GM19025 (cell line): ENCODE results near the gene NPR3.

Experiments used
- ATAC-seq: cut with Tn5 transposase; IDR thresholded peaks from one replicate; pipeline ENCODE4 v1.9.1; 2021; ENCODE audit warnings: mild to moderate bottlenecking, low read depth, moderate library complexity; ENCODE audit not compliant: unreplicated experiment

Gene NPR3

GRCh38 chr5:32711681-32712480, 760 bp downstream of the NPR3 start:
- no peak for ATAC-seq

- no peak for ATAC-seq
Measured at GRCh38 chr5:32712481-32713360, 1.6 kb downstream of the NPR3 start.

- ATAC-seq: no peak
Measured at GRCh38 chr5:32713361-32713769, 2.2 kb downstream of the NPR3 start.

GRCh38 chr5:32713770-32714381, 2.8 kb downstream of the NPR3 start:
- no peak for ATAC-seq

- ATAC-seq: no peak
Measured at GRCh38 chr5:32714836-32715235, 3.7 kb downstream of the NPR3 start.

GRCh38 chr5:32720300-32720699, 9.2 kb downstream of the NPR3 start:
- ATAC-seq: no peak

GRCh38 chr5:32721626-32722025, 10.5 kb downstream of the NPR3 start:
- ATAC-seq: no peak

- ATAC-seq: no peak
Measured at GRCh38 chr5:32722957-32723356, 11.8 kb downstream of the NPR3 start.

GRCh38 chr5:32724526-32724925, 13.4 kb downstream of the NPR3 start:
- no peak for ATAC-seq

GRCh38 chr5:32726086-32726557, 15.0 kb downstream of the NPR3 start:
- ATAC-seq: no peak

- no peak for ATAC-seq
Measured at GRCh38 chr5:32729651-32730050, 18.5 kb downstream of the NPR3 start.

GRCh38 chr5:32733590-32734340, 22.6 kb downstream of the NPR3 start:
- no peak for ATAC-seq

- no peak for ATAC-seq
Measured at GRCh38 chr5:32734827-32735378, 23.8 kb downstream of the NPR3 start.

GRCh38 chr5:32735512-32735911, 24.4 kb downstream of the NPR3 start:
- no peak for ATAC-seq

- no peak for ATAC-seq
Measured at GRCh38 chr5:32736842-32737241, 25.7 kb downstream of the NPR3 start.

GRCh38 chr5:32740651-32741050, 29.5 kb downstream of the NPR3 start:
- ATAC-seq: no peak

- no peak for ATAC-seq
Measured at GRCh38 chr5:32745317-32745716, 34.2 kb downstream of the NPR3 start.

- ATAC-seq: no peak
Measured at GRCh38 chr5:32752411-32752810, 41.3 kb downstream of the NPR3 start.

GRCh38 chr5:32753051-32753450, 41.9 kb downstream of the NPR3 start:
- no peak for ATAC-seq

- ATAC-seq: no peak
Measured at GRCh38 chr5:32753765-32754164, 42.6 kb downstream of the NPR3 start.
